ENCODE results near the gene YES1.

The YES1 gene

GRCh38 chr18:744832-745597 lies 67.0 kb downstream of the YES1 start:
- Histone ChIP-seq H3K4me3 (replicated peaks; ENCODE audit: insufficient read depth, low read length) (no peak overlapping the region), H3K27me3 (ENCODE audit: insufficient read depth, poor library complexity, severe bottlenecking) (peaks cover 2% of the 10 kb centered on the region), H3K27ac (replicated peaks) (no peak overlapping the region)
- TF ChIP-seq, protein P1, sequence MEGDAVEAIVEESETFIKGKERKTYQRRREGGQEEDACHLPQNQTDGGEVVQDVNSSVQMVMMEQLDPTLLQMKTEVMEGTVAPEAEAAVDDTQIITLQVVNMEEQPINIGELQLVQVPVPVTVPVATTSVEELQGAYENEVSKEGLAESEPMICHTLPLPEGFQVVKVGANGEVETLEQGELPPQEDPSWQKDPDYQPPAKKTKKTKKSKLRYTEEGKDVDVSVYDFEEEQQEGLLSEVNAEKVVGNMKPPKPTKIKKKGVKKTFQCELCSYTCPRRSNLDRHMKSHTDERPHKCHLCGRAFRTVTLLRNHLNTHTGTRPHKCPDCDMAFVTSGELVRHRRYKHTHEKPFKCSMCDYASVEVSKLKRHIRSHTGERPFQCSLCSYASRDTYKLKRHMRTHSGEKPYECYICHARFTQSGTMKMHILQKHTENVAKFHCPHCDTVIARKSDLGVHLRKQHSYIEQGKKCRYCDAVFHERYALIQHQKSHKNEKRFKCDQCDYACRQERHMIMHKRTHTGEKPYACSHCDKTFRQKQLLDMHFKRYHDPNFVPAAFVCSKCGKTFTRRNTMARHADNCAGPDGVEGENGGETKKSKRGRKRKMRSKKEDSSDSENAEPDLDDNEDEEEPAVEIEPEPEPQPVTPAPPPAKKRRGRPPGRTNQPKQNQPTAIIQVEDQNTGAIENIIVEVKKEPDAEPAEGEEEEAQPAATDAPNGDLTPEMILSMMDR (IDR thresholded peaks at IDR 0.05; ENCODE audit: insufficient read depth, low read length), result no peak
- TF ChIP-seq, protein P2, sequence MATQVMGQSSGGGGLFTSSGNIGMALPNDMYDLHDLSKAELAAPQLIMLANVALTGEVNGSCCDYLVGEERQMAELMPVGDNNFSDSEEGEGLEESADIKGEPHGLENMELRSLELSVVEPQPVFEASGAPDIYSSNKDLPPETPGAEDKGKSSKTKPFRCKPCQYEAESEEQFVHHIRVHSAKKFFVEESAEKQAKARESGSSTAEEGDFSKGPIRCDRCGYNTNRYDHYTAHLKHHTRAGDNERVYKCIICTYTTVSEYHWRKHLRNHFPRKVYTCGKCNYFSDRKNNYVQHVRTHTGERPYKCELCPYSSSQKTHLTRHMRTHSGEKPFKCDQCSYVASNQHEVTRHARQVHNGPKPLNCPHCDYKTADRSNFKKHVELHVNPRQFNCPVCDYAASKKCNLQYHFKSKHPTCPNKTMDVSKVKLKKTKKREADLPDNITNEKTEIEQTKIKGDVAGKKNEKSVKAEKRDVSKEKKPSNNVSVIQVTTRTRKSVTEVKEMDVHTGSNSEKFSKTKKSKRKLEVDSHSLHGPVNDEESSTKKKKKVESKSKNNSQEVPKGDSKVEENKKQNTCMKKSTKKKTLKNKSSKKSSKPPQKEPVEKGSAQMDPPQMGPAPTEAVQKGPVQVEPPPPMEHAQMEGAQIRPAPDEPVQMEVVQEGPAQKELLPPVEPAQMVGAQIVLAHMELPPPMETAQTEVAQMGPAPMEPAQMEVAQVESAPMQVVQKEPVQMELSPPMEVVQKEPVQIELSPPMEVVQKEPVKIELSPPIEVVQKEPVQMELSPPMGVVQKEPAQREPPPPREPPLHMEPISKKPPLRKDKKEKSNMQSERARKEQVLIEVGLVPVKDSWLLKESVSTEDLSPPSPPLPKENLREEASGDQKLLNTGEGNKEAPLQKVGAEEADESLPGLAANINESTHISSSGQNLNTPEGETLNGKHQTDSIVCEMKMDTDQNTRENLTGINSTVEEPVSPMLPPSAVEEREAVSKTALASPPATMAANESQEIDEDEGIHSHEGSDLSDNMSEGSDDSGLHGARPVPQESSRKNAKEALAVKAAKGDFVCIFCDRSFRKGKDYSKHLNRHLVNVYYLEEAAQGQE (IDR thresholded peaks at IDR 0.05; ENCODE audit: insufficient replicate concordance, low read depth), result no peak
- TF ChIP-seq POLR2AphosphoS5 (IDR thresholded peaks at IDR 0.05; ENCODE audit: low read depth), result no peak
- no peak for TF ChIP-seq GABPA (IDR thresholded peaks at IDR 0.05; ENCODE audit: low read depth)
- TF ChIP-seq SPI1 (IDR thresholded peaks at IDR 0.05; ENCODE audit: borderline replicate concordance, low read depth), result no peak
- no peak for DNase-seq (ENCODE audit: low read depth in 1 of 2, low spot score in 1 of 2)

GRCh38 chr18:741931-742512 lies 70.0 kb downstream of the YES1 start:
- TF ChIP-seq, protein P1 (IDR thresholded peaks at IDR 0.05; ENCODE audit: insufficient read depth, low read length), result peak; percentile 69
- TF ChIP-seq SPI1 (IDR thresholded peaks at IDR 0.05; ENCODE audit: borderline replicate concordance, low read depth), result no peak
- Histone ChIP-seq H3K4me3 (replicated peaks; ENCODE audit: insufficient read depth, low read length) (no peak overlapping the region), H3K27ac (replicated peaks) (no peak overlapping the region), H3K27me3 (ENCODE audit: insufficient read depth, poor library complexity, severe bottlenecking) (peaks cover 2% of the 10 kb centered on the region)
- peak; percentile 32 to 39 for DNase-seq (ENCODE audit: low read depth in 1 of 2, low spot score in 1 of 2)

DNA sequence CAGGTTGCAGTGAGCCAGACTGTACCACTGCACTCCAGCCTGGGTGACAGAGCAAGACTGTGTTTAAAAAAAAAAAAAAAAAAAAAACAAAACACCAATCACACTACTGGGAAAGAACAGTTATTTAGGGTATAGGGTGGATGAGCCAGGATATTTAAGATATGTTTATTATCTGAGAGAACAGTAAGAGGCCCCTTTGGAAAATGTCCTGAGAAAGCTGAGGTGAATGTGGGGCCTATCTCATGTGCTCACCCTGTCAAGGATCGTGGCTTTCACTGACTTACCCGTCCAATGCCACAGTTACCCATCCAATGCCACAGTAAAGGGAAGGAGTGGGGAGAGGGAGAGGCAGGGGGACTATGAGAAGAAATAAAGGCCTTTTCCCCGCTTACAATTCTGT lies 79.7 kb downstream of the YES1 start:
- DNase-seq (ENCODE audit: low read depth in 1 of 2, low spot score in 1 of 2), result no peak
- TF ChIP-seq SPI1 (IDR thresholded peaks at IDR 0.05; ENCODE audit: borderline replicate concordance, low read depth), result no peak
- no peak for TF ChIP-seq GABPA (IDR thresholded peaks at IDR 0.05; ENCODE audit: low read depth)
- TF ChIP-seq, protein P2 (IDR thresholded peaks at IDR 0.05; ENCODE audit: insufficient replicate concordance, low read depth), result no peak
- no peak for TF ChIP-seq POLR2AphosphoS5 (IDR thresholded peaks at IDR 0.05; ENCODE audit: low read depth)
- H3K27ac ChIP-seq (replicated peaks), result no peak overlapping the region
- no peak overlapping the region for H3K4me3 ChIP-seq (replicated peaks; ENCODE audit: insufficient read depth, low read length)
- H3K27me3 ChIP-seq (ENCODE audit: insufficient read depth, poor library complexity, severe bottlenecking), result no peaks in the 10 kb centered on the region

- no peaks in the 10 kb centered on the region for H3K27me3 ChIP-seq (ENCODE audit: insufficient read depth, poor library complexity, severe bottlenecking)
These were observed 80.9 kb downstream of the YES1 start for GRCh38 chr18:731185-731584.

More at GRCh38 chr18:731185-731584, 80.9 kb downstream of the YES1 start:
- no peak for DNase-seq (ENCODE audit: low read depth in 1 of 2, low spot score in 1 of 2)
- no peak overlapping the region for H3K4me3 ChIP-seq (replicated peaks; ENCODE audit: insufficient read depth, low read length)
- no peak overlapping the region for H3K27ac ChIP-seq (replicated peaks)
- TF ChIP-seq GABPA (IDR thresholded peaks at IDR 0.05; ENCODE audit: low read depth) (no peak), POLR2AphosphoS5 (IDR thresholded peaks at IDR 0.05; ENCODE audit: low read depth) (no peak), SPI1 (IDR thresholded peaks at IDR 0.05; ENCODE audit: borderline replicate concordance, low read depth) (no peak)
- TF ChIP-seq, protein P2 (IDR thresholded peaks at IDR 0.05; ENCODE audit: insufficient replicate concordance, low read depth), result no peak
- TF ChIP-seq, protein P1 (IDR thresholded peaks at IDR 0.05; ENCODE audit: insufficient read depth, low read length), result no peak
